ENCODE measurements around the gene ERF.
A peak's percentile ranks its signal among the peaks of the same experiment; 100 is the strongest.

Gene ERF

GRCh38 chr19:42254089-42254849 is 659 bp downstream of the ERF start:
- peak in 1 of 2 experiments; percentile 62 for DNase-seq (ENCODE audit: low read depth in 1 of 2, low spot score in 1 of 2)
- in situ Hi-C loops (cut with HindIII; ENCODE audit: low pct_unique_long_range_greater_than_20kb, low sequenced_read_pairs) = no loop called here
- no peak for TF ChIP-seq JUND (IDR thresholded peaks at IDR 0.05; ENCODE audit: low read depth)

DNA sequence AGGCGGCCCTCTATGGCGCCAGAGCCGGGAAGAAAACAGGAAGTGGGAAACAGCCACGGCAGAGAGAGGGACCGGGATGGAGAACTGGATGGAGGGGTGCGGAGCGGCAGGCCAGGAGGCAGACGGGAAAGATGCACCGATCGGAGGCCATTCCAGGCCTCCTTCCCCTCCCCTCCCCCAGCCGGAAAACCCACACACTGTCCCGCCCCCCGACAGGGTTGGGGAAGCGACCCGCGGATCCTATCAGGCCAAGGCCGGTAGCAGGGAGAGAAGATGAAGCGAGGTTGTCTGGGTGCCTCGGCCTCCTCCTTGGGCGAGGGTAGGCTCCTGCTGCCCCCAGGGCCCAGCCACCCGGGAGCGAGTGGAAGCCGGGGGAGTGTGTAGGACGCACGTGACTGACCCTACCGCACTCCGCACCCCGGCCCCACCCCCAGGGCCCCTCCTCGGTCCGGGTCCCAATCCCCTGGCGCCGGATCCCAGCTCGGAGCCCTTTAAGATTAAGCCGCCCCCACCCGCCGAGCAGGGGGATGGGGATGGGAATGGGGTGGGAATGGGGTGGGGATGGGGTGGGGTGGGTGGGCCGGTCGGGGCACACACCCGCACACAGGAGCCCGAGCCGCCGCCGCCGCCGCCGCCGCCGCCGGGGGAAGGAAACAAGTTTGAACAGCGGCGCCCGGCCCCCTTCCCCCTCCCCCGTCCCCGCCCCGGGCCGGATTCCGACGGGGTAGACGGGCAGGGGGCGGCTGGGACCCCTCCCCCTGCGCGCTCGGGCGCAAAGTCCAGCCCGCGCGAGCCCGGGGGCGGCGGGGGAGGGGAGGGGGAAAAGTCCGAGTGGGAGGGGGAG is 1.5 kb downstream of the ERF start:
- DNase-seq (ENCODE audit: low read depth in 1 of 2, low spot score in 1 of 2) = peak in 1 of 2 experiments; percentile 47
- in situ Hi-C loops (cut with HindIII; ENCODE audit: low pct_unique_long_range_greater_than_20kb, low sequenced_read_pairs) = no loop called here
- TF ChIP-seq JUND (IDR thresholded peaks at IDR 0.05; ENCODE audit: low read depth) = no peak

DNA sequence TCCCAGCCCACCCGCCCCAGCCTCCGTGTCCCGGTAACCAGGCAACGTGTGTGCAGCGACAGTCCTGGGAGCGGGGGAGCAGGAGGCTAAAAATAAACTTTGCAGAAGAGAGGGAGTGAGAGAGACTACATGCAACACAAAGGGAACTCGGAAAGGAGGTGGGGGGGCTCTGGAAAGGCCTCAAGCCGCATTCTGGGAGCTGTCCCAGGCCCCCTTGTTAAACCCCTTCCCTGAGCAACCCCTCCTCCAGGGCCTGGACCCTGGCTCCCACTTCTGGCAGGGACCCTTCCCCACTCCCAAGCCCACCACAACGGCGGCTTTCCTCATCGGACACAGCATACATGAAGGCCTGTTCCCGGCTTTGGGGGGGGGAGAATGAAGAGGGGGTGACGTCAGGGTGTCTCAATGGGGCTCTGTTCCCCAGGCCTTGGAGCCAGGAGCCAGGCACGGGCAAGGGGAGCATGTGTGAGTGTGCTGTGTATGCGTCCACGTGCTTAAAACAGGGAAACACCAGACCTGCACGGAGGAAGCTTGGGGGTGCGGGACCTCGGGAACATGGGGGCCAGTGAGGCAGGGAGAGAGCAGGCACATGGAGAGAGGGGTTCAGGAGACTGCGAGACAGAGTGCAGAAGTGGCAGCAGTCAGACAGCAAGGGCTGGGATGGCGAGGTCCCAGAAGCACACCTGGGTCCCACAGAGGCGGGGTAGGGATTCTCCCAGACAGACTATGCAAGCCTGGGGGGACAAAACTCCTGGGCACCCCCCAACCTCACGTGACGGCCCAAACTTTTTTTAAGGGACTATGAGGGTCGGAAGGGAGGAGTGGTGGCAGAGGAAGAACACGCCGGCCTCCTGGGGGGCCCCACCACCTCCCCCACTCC is 2.3 kb downstream of the ERF start:
- in situ Hi-C loops (cut with HindIII; ENCODE audit: low pct_unique_long_range_greater_than_20kb, low sequenced_read_pairs) = no loop called here
- no peak for TF ChIP-seq JUND (IDR thresholded peaks at IDR 0.05; ENCODE audit: low read depth)
- no peak for DNase-seq (ENCODE audit: low read depth in 1 of 2, low spot score in 1 of 2)

- TF ChIP-seq JUND (IDR thresholded peaks at IDR 0.05; ENCODE audit: low read depth) = no peak
- no peak for DNase-seq (ENCODE audit: low read depth in 1 of 2, low spot score in 1 of 2)
- in situ Hi-C loops (cut with HindIII; ENCODE audit: low pct_unique_long_range_greater_than_20kb, low sequenced_read_pairs) = no loop called here
Observed at GRCh38 chr19:42251572-42252358, 3.2 kb downstream of the ERF start.

DNA sequence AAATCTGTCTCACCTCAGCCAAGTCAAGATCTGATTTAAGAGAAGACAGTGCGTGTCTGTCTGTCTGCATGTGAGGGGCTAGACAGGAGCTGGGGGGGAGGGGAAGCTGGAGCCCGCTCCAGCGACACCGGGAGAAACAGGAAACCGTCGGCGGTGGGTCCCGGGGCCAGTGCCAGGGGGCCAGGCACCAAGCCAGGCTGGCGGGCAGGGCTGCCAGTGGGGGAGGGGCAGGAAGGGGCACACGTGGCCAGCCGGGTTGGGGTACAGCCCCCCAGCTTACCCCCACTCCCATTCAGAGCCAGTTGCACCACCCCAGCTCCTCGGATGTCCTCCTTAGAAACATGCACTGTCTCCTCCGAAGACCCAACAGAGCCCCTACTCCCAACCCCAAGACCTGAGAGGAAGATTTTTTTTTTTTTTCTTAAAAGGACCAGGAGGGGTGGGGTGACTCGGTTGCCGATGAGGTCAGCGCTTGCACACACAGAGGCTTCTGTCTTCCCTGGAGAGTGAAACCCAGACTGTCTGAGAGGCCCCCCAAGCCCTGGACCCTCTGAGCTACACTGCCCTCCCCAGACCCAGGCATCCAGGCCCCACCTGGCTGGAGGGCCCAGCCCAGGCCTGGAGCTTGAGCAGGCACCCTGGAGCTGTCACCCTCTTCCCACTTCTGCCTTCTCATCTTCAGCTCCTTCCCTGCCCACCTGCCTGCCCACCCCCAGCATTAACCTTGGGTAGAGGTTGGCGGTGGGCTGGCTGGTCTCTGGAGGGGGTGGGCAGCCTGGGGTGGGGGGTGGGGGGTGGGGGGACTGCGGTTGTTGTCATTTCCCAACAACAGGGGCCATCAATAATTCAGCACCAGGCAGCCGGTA is 4.0 kb downstream of the ERF start:
- in situ Hi-C loops (cut with HindIII; ENCODE audit: low pct_unique_long_range_greater_than_20kb, low sequenced_read_pairs) = no loop called here
- DNase-seq (ENCODE audit: low read depth in 1 of 2, low spot score in 1 of 2) = no peak
- no peak for TF ChIP-seq JUND (IDR thresholded peaks at IDR 0.05; ENCODE audit: low read depth)

GRCh38 chr19:42250183-42250665 is 4.7 kb downstream of the ERF start:
- in situ Hi-C loops (cut with HindIII; ENCODE audit: low pct_unique_long_range_greater_than_20kb, low sequenced_read_pairs) = no loop called here
- DNase-seq (ENCODE audit: low read depth in 1 of 2, low spot score in 1 of 2) = no peak
- TF ChIP-seq JUND (IDR thresholded peaks at IDR 0.05; ENCODE audit: low read depth) = no peak

- no peak for DNase-seq (ENCODE audit: low read depth in 1 of 2, low spot score in 1 of 2)
- TF ChIP-seq JUND (IDR thresholded peaks at IDR 0.05; ENCODE audit: low read depth) = no peak
- in situ Hi-C loops (cut with HindIII; ENCODE audit: low pct_unique_long_range_greater_than_20kb, low sequenced_read_pairs) = no loop called here
Observed at GRCh38 chr19:42249769-42250168, 5.2 kb downstream of the ERF start.

- in situ Hi-C loops (cut with HindIII; ENCODE audit: low pct_unique_long_range_greater_than_20kb, low sequenced_read_pairs) = no loop called here
- no peak for TF ChIP-seq JUND (IDR thresholded peaks at IDR 0.05; ENCODE audit: low read depth)
- no peak for DNase-seq (ENCODE audit: low read depth in 1 of 2, low spot score in 1 of 2)
Observed at GRCh38 chr19:42249149-42249750, 5.7 kb downstream of the ERF start.

DNA sequence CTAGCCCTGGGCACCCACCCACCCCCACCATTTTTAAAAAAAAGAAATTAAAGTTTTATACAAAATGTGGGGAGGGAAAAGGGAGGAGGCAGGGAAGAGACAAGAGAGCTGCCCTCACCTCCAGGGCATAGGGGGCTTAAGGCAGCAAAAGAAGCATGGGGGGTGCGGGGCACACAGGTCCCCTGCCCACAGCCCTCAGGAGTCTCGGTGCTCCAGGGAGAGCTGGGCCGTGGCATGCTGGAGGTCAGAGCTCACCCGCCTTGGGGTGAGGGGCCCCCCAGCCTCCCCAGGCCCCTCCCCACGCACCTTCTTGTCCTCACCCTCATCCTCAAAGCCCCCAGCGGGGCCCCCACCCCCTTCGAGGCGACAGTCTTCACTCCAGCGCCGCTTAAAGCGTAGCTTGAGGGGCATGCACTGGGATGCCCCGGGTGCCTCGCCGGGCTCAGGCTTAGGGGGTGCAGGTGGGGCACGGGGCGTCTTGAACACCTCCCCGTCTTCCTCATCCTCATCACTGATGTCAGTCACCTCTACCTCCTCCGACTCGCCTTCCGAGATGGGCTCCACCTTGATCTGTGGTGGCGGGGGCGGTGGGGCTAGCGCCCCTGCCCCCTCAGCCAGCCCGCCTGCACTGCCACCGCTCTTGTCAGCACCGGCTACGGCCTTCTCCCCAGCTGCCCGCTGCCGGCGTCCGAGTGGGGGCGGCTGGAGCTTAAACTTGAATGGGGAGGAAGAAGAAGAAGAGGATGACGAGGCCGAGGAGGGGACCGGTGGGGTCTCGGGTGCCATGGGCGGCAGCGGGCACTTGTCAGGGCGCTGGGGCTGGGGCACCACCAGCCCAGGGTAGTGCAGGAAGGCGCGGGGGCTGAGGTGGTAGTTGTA is 6.4 kb downstream of the ERF start:
- TF ChIP-seq JUND (IDR thresholded peaks at IDR 0.05; ENCODE audit: low read depth) = no peak
- in situ Hi-C loops (cut with HindIII; ENCODE audit: low pct_unique_long_range_greater_than_20kb, low sequenced_read_pairs) = no loop called here
- no peak for DNase-seq (ENCODE audit: low read depth in 1 of 2, low spot score in 1 of 2)

Measured in T47D (cell line).